ENCODE measurements around the gene BDP1.
"Not testable (repeated sequence)": the region's sequence is repeated elsewhere in the genome, so short reads cannot be mapped to it uniquely, and the experiment has no call there.

DNA sequence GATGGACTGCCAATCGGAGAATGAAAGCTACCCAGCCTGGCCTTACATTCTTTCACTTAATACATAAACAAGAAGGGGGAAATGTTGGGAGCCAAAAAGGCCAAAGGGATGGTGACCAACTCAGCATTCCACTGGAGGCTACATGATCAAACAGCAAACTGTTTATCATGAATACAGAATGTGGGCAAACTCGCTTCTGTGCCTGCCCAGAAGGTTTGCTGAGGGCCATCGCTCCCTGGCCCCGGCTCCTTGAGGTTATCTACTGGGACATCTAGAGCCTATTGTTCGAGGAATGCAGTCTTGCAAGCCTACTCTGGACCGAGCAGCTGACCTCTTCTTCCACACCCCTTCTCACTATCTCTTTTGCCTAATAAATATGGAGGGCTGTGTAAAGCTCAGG is 122.4 kb downstream of the BDP1 start:
- not testable (repeated sequence) for TF ChIP-seq POLR2A, EP300 (IDR thresholded peaks at IDR 0.05)
- TF ChIP-seq, protein P1, sequence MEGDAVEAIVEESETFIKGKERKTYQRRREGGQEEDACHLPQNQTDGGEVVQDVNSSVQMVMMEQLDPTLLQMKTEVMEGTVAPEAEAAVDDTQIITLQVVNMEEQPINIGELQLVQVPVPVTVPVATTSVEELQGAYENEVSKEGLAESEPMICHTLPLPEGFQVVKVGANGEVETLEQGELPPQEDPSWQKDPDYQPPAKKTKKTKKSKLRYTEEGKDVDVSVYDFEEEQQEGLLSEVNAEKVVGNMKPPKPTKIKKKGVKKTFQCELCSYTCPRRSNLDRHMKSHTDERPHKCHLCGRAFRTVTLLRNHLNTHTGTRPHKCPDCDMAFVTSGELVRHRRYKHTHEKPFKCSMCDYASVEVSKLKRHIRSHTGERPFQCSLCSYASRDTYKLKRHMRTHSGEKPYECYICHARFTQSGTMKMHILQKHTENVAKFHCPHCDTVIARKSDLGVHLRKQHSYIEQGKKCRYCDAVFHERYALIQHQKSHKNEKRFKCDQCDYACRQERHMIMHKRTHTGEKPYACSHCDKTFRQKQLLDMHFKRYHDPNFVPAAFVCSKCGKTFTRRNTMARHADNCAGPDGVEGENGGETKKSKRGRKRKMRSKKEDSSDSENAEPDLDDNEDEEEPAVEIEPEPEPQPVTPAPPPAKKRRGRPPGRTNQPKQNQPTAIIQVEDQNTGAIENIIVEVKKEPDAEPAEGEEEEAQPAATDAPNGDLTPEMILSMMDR (IDR thresholded peaks at IDR 0.05) = not testable (repeated sequence)
